H1 (cell line): ENCODE measurements around the gene HRCT1. TPM values are rescaled to one million over a fixed set of nuclear protein-coding genes. Genes with fewer than 3 reads are reported as not detected.

Source experiments
- CTCF ChIA-PET: fragments of 300-600 bp; sonication (Branson Sonifier 250); formaldehyde crosslinking; loops from one replicate; lab custom pipeline; 2021; ENCODE audit not compliant: partially characterized antibody; lab: Charles Lee
- POLR2A ChIA-PET: fragments of 300-600 bp; sonication (Branson Sonifier 250); formaldehyde crosslinking; loops from one replicate; lab custom pipeline; 2021; ENCODE audit warnings: inconsistent platforms; ENCODE audit not compliant: partially characterized antibody; lab: Charles Lee
- DNase-seq, 2 experiments: peaks; one replicate each; pipeline versions ENCODE4 v3.0.0 to v3.0.0-alpha.2; 2010 to 2022; ENCODE audit warnings: low spot score in 2 of 2, low read depth in 1 of 2, mixed read lengths in 1 of 2
- FAIRE-seq: peaks from 2 replicates; lab custom pipeline; 2011; peaks lifted over from hg19 to GRCh38; lab: Jason Lieb, UNC
- H2AFZ ChIP-seq: 2 replicates; pipeline ENCODE4 v1.8.1; 2012; ENCODE audit warnings: low read length, inconsistent platforms
- H2AK5ac ChIP-seq: 2 replicates; pipeline ENCODE4 v1.6.1; 2013; ENCODE audit warnings: low read depth, low read length
- H2BK120ac ChIP-seq: replicated peaks from 2 replicates; pipeline ENCODE3; 2013; ENCODE audit warnings: low read depth, low read length, inconsistent platforms
- H2BK12ac ChIP-seq: 2 replicates; pipeline ENCODE4 v1.6.1; 2013; ENCODE audit warnings: low read depth, low read length
- H2BK15ac ChIP-seq: 2 replicates; pipeline ENCODE4 v1.6.1; 2013; ENCODE audit warnings: low read length
- H2BK20ac ChIP-seq: 2 replicates; pipeline ENCODE4 v1.6.1; 2013; ENCODE audit warnings: low read length
- H2BK5ac ChIP-seq: 2 replicates; pipeline ENCODE4 v1.6.1; 2013; ENCODE audit warnings: low read depth, low read length
- H3K14ac ChIP-seq: 2 replicates; pipeline ENCODE4 v1.6.1; 2013; ENCODE audit warnings: inconsistent platforms; ENCODE audit not compliant: insufficient read length
- H3K18ac ChIP-seq: 2 replicates; pipeline ENCODE4 v1.6.1; 2013; ENCODE audit warnings: low read length; ENCODE audit errors: extremely low read depth
- H3K23ac ChIP-seq: 2 replicates; pipeline ENCODE4 v1.6.1; 2013; ENCODE audit warnings: inconsistent platforms; ENCODE audit not compliant: insufficient read length
- H3K23me2 ChIP-seq: 2 replicates; pipeline ENCODE4 v1.6.1; 2013; ENCODE audit warnings: low read depth, low read length
- H3K27ac ChIP-seq: 2 replicates; pipeline ENCODE4 v1.6.1; 2011; ENCODE audit warnings: low read depth, low read length, inconsistent platforms
- H3K27me3 ChIP-seq, 4 experiments: replicated peaks in 1 of 4; 1 replicate in 1 of 4; 2 replicates in 3 of 4; pipeline versions ENCODE4 v1.6.1 to v1.8.1; 2011 to 2013; ENCODE audit warnings: low read length in 3 of 4, mild to moderate bottlenecking in 3 of 4, inconsistent platforms in 2 of 4, mixed read lengths in 2 of 4, moderate library complexity in 1 of 4; ENCODE audit not compliant: control insufficient read depth in 3 of 4, insufficient read depth in 3 of 4; ENCODE audit errors: extremely low read depth in 1 of 4
- H3K36me3 ChIP-seq, 4 experiments: 2 replicates each; pipeline versions ENCODE4 v1.6.1 to v1.8.1; 2011 to 2013; ENCODE audit warnings: mild to moderate bottlenecking in 4 of 4, low read length in 3 of 4, moderate library complexity in 2 of 4, control low read depth in 1 of 4, inconsistent platforms in 1 of 4; ENCODE audit not compliant: insufficient read depth in 4 of 4, control insufficient read depth in 2 of 4
- H3K4ac ChIP-seq: replicated peaks from 2 replicates; pipeline ENCODE3; 2013; ENCODE audit warnings: low read length, low read depth, mixed read lengths, inconsistent platforms; ENCODE audit not compliant: insufficient read length
- H3K4me1 ChIP-seq, 4 experiments: replicated peaks in 1 of 4; 1 replicate in 1 of 4; 2 replicates in 3 of 4; pipeline versions ENCODE4 v1.6.1 to v1.8.1; 2011 to 2013; ENCODE audit warnings: low read length in 3 of 4, inconsistent platforms in 2 of 4, mixed read lengths in 1 of 4; ENCODE audit not compliant: insufficient read depth in 4 of 4, control insufficient read depth in 3 of 4
- H3K4me2 ChIP-seq, 2 experiments: 2 replicates each; pipeline versions ENCODE4 v1.6.1 to v1.8.1; 2011 to 2013; ENCODE audit warnings: low read depth in 2 of 2, low read length in 2 of 2, control low read depth in 1 of 2, inconsistent platforms in 1 of 2, mild to moderate bottlenecking in 1 of 2; ENCODE audit not compliant: insufficient read depth in 1 of 2
- H3K4me3 ChIP-seq, 4 experiments: fragments of 200-600, 300-600 bp in 1 of 4; sonication (generic), shearing (Covaris generic), sonication (Bioruptor Twin) in 1 of 4; 2 replicates each; pipeline versions ENCODE4 v1.5.1 to v1.8.1; 2011 to 2016; ENCODE audit warnings: low read length in 4 of 4, low read depth in 3 of 4, control low read depth in 2 of 4, inconsistent platforms in 2 of 4, mild to moderate bottlenecking in 2 of 4, mixed read lengths in 1 of 4, moderate library complexity in 1 of 4; ENCODE audit not compliant: insufficient read depth in 2 of 4; ENCODE audit errors: extremely low read depth in 1 of 4
- H3K56ac ChIP-seq: replicated peaks from 2 replicates; pipeline ENCODE3; 2013; ENCODE audit warnings: low read depth, mild to moderate bottlenecking, mixed read lengths, low read length, inconsistent platforms; ENCODE audit not compliant: insufficient read length
- H3K79me1 ChIP-seq: 2 replicates; pipeline ENCODE4 v1.6.1; 2013; ENCODE audit warnings: low read depth, low read length, control low read depth
- H3K79me2 ChIP-seq, 2 experiments: 2 replicates each; pipeline versions ENCODE4 v1.6.1 to v1.8.1; 2012 to 2013; ENCODE audit warnings: low read length in 2 of 2, mild to moderate bottlenecking in 2 of 2, inconsistent platforms in 1 of 2; ENCODE audit not compliant: insufficient read depth in 2 of 2, control insufficient read depth in 1 of 2
- H3K9ac ChIP-seq, 4 experiments: replicated peaks in 1 of 4; 1 replicate in 1 of 4; 2 replicates in 3 of 4; pipeline versions ENCODE4 v1.6.1 to v1.8.1; 2011 to 2013; ENCODE audit warnings: low read depth in 3 of 4, low read length in 3 of 4, control low read depth in 2 of 4, mild to moderate bottlenecking in 2 of 4, moderate library complexity in 2 of 4, inconsistent platforms in 1 of 4; ENCODE audit errors: extremely low read depth in 1 of 4
- H3K9me3 ChIP-seq, 2 experiments: 2 replicates each; pipeline versions ENCODE4 v1.6.1 to v1.8.1; 2012 to 2013; ENCODE audit warnings: mild to moderate bottlenecking in 2 of 2, moderate library complexity in 2 of 2, control low read depth in 1 of 2, inconsistent platforms in 1 of 2, low read depth in 1 of 2, low read length in 1 of 2, mixed read lengths in 1 of 2; ENCODE audit not compliant: insufficient read depth in 2 of 2
- H4K20me1 ChIP-seq, 2 experiments: replicated peaks in 1 of 2; 2 replicates each; pipeline versions ENCODE3 to v1.8.1; 2011 to 2013; ENCODE audit warnings: inconsistent platforms in 2 of 2, low read length in 2 of 2, mild to moderate bottlenecking in 1 of 2; ENCODE audit not compliant: insufficient read depth in 2 of 2, control insufficient read depth in 1 of 2
- H4K5ac ChIP-seq: 2 replicates; pipeline ENCODE4 v1.6.1; 2013; ENCODE audit warnings: low read length, low read depth, mixed read lengths, inconsistent platforms; ENCODE audit not compliant: insufficient read length
- H4K8ac ChIP-seq: 2 replicates; pipeline ENCODE4 v1.8.0; 2013; ENCODE audit warnings: mild to moderate bottlenecking, moderate library complexity, low read length, inconsistent platforms; ENCODE audit not compliant: insufficient read depth; ENCODE audit errors: extremely low read depth
- H4K91ac ChIP-seq: replicated peaks from 2 replicates; pipeline ENCODE3; 2013; ENCODE audit warnings: low read length, mixed read lengths, inconsistent platforms; ENCODE audit not compliant: insufficient read length
- GABPA ChIP-seq: IDR thresholded peaks from 2 replicates; pipeline ENCODE4 v1.6.1; 2011; ENCODE audit warnings: mild to moderate bottlenecking, low read length, moderate library complexity, borderline replicate concordance; ENCODE audit not compliant: insufficient read depth
- WGBS, 2 experiments: shearing (Covaris generic) in 1 of 2; methylation state at CpG; one replicate each; pipeline versions ENCODE4 v1.1.6 to v1.1.7; 2013 to 2015; ENCODE audit warnings: low lambda C conversion rate in 2 of 2, mixed read lengths in 2 of 2, inconsistent platforms in 1 of 2, low coverage in 1 of 2, missing lambda C conversion rate in 1 of 2; ENCODE audit not compliant: insufficient replicate concordance in 2 of 2, insufficient coverage in 1 of 2, insufficient read length in 1 of 2; ENCODE audit errors: extremely low coverage in 1 of 2, missing lambda C conversion rate in 1 of 2; 5-methylcytosine and 5-hydroxymethylcytosine counted together
- polyA plus RNA-seq, 7 experiments: library from polyadenylated mRNA; depleted of rRNA in 3 of 7; stranded (reverse) in 5 of 7; unstranded in 2 of 7; fragments of >200 nt in 5 of 7; fragments of 200-250 nt in 2 of 7; gene quantifications; 1 replicate in 5 of 7; 2 replicates in 1 of 7; 4 replicates in 1 of 7; pipeline versions ENCODE4 v1.2.1 to v1.2.3, GENCODE V29; 2011 to 2013; ENCODE audit warnings: missing spikeins in 2 of 7, mixed read lengths in 2 of 7
- total RNA-seq: library from RNA; stranded (reverse); fragmentation: NEBNext Ultra II Directional; extraction: Animal tissue kit (Norgen Biotek cat#: 25700); gene quantifications from 2 replicates; pipeline ENCODE4 v1.2.1, GENCODE V29; 2021
- TF ChIP-seq, protein P1 (sequence below): IDR thresholded peaks from 2 replicates; pipeline ENCODE4 v1.6.1; 2011; ENCODE audit warnings: low read length, improper control_type of control experiment

Gene HRCT1
- total and polyA plus RNA-seq, 2 of the 8 experiments (the other 6 are each of a cell fraction or from before 2014, with no cell fraction given), result not detected

DNA sequence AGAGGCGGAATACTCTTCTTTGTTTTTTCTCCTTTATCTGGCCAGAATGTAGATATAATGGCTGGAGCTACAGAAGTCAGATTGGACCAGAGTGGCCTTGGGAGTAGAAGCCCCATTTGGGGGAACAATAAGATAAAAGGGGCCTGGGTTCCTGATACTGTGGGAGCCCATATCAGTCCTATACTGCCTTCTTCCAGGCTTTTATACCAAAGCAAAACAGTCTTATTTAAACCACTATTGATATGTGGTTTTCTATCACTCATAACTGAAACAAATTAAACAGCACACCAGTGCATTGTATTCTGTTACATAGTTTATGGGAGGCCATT is 17.6 kb downstream of the HRCT1 start:
- Histone ChIP-seq H2BK120ac (no peak overlapping the region), H3K4me1 (no peaks in the 10 kb centered on the region; a peak in 1 of 7 replicates), H2AFZ (no peak overlapping the region), H4K8ac (no peak overlapping the region), H2BK20ac (no peak overlapping the region), H3K27ac (no peak overlapping the region), H3K23me2 (no peaks in the 10 kb centered on the region), H2BK5ac (no peak overlapping the region), H3K4me2 (no peak overlapping the region), H3K27me3 (no peaks in the 10 kb centered on the region), H2BK15ac (no peak overlapping the region), H4K20me1 (no peaks in the 10 kb centered on the region), H4K91ac (no peak overlapping the region), H3K79me2 (no peaks in the 10 kb centered on the region), H2AK5ac (no peak overlapping the region), H3K36me3 (no peaks in the 10 kb centered on the region), H3K4me3 (no peak overlapping the region), H3K79me1 (no peaks in the 10 kb centered on the region), H2BK12ac (no peak overlapping the region), H4K5ac (no peak overlapping the region), H3K9ac (no peak overlapping the region), H3K9me3 (no peaks in the 10 kb centered on the region), H3K4ac (no peak overlapping the region), H3K18ac (no peak overlapping the region), H3K56ac (no peak overlapping the region), H3K23ac (no peak overlapping the region), H3K14ac (no peak overlapping the region)
- DNase-seq (no peak), FAIRE-seq (no peak)
- WGBS, 2 experiments, result 92% methylated on average over 1 of the region's 1 CpG; no CpG with 5 or more reads in 1 of the 2 experiments
- ChIA-PET CTCF (interaction anchor here (1.0 to 2.3 kb wide), 3 partner anchors 18 to 98 kb away, joined by 3 to 9 read pairs (median 4); partner anchors contain the start of gene HRCT1), POLR2A (no interaction called here)
- TF ChIP-seq, protein P1, sequence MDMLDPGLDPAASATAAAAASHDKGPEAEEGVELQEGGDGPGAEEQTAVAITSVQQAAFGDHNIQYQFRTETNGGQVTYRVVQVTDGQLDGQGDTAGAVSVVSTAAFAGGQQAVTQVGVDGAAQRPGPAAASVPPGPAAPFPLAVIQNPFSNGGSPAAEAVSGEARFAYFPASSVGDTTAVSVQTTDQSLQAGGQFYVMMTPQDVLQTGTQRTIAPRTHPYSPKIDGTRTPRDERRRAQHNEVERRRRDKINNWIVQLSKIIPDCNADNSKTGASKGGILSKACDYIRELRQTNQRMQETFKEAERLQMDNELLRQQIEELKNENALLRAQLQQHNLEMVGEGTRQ, result no peak
- TF ChIP-seq GABPA, result no peak
